Left renal pelvis (tissue), 4 donors: ENCODE results near the gene CHKB. TPM values are rescaled to one million over a fixed set of nuclear protein-coding genes. Genes with fewer than 3 reads are reported as not detected.
"Not testable (repeated sequence)": the region's sequence is repeated elsewhere in the genome, so short reads cannot be mapped to it uniquely, and the experiment has no call there.

Source experiments
- DNase-seq, 4 donors: peaks; one replicate each; pipeline ENCODE4 v3.0.0-alpha.2; 2013; ENCODE audit warnings: low read depth in 4 of 4, low spot score in 3 of 4
- polyA plus RNA-seq, 4 donors: library from polyadenylated mRNA; unstranded; fragments of 120-200 nt; gene quantifications; one replicate each; pipeline ENCODE4 v1.2.1, GENCODE V29; 2013; ENCODE audit not compliant: insufficient read length in 4 of 4

CHKB gene
- polyA plus RNA-seq, 4 donors: 71.6 to 88.6 (median 81.1) TPM

DNA sequence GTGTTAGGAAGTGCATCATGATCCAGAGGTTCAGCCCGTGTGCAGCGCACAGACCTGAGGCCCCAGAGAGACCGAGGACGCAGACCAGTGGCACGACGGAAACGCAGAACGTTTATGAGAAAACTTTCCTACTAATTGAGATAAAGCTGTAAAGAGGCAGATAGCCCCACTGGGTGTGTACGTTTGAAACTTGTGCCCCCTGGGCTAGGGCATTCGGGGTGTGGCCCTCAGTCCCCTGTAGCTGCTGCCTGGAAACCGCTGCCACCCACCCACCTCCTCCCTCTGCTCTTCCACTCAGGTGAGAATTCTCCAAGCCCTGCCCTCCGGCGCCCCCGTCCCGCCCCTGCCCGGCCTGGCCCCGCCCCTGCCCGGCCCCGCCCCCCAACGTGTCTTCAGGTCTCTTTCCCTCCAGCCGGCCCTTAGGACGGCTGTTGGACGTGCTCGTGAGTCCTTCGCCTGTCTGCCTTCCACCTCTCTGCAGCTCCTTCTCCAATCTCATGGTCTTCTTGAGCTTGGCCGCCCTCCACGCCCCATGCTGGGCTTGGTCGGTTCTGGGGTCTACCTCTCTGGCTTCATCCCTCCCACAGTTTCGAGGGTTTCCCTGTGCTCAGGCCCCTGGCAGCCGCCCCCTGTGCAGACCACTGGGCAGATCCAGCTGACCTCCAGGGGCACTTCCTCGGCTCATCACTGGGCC, 30.0 kb upstream of the CHKB start:
- DNase-seq: no peak

GRCh38 chr22:50612168-50612527, 29.5 kb upstream of the CHKB start:
- no peak for DNase-seq

DNA sequence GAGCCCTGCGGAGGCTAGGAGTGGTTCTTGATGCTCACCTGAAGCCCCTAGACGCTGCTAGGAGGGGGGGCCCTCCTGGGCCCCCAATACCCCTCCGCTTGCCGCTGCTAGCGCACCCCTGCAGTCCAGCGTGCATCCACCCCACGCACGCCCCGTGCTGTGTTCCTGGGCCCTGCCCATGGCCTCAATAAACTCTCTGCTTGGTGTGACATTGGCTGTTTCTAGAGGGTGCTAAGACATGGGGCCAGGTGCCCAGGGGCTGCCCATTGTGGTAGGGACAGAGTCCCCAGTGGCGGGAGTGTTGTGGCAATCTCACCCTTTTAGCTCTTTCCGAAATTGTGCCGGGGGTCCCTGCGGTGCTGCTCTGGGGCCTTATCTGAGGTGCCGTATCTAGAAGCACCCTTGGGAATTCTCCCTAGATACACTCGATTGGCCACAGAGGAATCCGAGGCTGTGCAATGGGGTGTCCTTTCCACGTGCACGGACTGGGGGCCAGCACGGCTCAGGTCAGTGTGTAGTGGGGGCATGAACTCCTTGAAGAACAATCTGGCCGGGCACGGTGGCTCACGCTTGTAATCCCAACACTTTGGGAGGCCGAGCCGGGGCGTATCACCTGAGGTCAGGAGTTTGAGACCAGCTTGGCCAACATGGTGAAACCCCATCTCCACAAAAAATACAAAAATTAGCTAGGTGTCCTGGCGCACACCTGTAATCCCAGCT, 28.9 kb upstream of the CHKB start:
- no peak for DNase-seq

- no peak for DNase-seq
These were observed 27.9 kb upstream of the CHKB start for GRCh38 chr22:50610581-50610980.

DNA sequence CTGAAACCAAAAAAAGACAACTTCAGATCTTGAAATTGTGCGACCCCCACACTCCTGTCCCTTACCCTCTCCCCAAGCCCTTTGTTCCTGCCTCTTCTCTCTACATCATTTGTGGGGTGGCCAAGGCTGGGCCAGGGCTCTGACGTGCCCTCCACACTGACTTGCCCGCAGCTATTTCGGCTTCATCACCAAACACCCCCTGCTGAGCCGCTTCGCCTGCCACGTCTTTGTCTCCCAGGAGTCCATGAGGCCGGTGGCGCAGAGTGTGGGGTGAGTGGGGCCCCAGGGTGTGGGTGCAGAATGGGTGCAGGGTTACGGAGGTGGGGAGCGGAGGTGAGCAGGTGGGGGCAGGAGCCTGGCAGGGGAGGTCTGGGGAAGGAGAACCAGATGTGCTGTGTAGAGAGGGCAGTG, 27.4 kb upstream of the CHKB start:
- no peak for DNase-seq

DNA sequence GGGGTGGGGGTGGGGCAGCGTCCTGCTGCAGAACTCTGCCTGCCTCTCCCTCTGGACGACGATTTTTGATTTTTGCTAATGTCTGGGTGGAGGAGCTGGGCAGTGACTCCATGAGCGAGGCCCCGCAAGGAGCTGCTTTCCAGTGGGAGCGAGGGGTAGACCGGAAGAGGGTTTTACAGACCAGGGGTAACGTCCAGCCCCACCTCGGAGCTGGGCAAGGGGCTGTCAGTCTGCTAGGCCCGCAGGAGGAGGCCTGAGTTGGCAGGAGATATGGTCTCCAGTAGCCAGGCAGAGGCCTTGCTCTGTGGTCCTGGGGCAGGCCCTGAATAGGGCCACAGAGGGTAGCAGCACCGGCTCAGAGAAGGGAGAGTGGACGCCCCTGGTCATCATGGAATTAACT, 26.9 kb upstream of the CHKB start:
- DNase-seq: no peak

- DNase-seq: no peak
These were observed 26.3 kb upstream of the CHKB start for GRCh38 chr22:50608996-50609395.

- not testable (repeated sequence) for DNase-seq
These were observed 25.6 kb upstream of the CHKB start for GRCh38 chr22:50608058-50608840.

GRCh38 chr22:50607659-50608020, 25.0 kb upstream of the CHKB start:
- no peak for DNase-seq

DNA sequence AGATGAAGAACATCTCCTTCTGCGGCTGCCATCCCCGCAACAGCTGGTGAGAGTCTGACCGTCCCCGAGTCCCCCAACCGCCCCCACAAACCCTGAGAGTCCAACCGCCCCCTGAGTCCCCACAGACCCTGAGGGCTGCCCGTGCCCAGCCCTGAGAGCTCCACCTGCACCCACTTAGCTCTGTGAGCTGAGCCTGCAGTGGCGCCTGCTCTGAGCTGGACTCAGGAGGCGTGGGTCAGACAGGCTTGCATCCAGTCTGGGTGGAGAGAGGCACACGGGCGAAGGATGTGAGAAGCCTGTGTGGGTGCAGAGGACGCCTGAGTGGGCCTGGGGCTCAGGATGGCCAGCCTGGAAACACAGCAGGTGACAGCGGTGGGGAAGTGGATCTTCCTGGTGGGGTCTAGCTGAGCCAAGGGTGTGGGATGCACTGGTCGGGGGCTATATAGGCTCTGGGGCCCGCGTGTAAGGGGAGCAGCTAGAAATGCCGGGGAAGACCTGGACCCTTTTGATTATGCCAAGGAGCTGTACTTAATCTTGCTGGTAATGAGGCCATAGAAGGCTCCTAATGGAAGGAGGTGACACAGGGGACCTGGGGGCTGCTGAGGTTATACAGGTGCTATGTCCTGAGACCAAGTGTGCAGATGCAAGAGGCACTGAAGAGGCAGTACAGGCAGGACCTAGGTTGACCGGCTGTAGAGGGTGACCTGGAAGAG, 24.5 kb upstream of the CHKB start:
- no peak for DNase-seq

DNA sequence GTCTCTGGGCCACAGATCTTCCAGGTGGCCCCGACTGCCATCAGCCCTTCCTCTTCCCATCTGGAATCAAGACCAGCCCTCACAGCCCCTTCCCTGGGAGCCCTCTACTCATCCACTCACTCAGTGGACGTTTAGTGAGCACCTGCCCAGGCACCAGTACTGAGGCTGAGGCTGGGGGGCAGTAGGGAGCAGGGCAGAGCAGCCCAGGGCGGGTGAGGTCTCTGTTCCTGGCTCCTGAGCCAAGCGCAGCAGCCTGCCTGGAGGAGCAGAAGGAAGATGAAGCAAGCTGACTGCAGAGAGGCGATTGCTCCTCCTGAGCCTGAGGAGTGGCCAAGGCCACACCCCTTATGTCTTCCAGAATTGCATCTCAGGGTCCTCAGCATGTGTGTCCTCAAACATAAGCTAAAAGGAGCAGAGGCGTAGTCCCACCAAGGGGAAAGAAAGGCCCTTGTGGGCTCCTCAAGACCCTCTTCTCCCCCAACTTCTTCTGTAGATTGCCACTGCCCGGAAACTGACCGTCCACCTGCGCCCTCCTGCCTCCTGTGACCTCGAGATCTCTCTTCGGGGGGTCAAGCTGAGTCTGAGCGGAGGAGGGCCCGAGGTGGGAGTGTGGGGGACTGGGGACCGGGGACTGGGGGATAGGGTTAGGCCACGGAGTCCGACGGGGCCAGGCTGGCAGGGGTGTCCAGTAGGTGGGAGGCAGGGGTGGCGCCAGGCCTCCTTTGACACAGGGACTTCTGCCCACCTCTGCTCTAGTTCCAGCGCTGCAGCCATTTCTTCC, 23.7 kb upstream of the CHKB start:
- DNase-seq: no peak

DNA sequence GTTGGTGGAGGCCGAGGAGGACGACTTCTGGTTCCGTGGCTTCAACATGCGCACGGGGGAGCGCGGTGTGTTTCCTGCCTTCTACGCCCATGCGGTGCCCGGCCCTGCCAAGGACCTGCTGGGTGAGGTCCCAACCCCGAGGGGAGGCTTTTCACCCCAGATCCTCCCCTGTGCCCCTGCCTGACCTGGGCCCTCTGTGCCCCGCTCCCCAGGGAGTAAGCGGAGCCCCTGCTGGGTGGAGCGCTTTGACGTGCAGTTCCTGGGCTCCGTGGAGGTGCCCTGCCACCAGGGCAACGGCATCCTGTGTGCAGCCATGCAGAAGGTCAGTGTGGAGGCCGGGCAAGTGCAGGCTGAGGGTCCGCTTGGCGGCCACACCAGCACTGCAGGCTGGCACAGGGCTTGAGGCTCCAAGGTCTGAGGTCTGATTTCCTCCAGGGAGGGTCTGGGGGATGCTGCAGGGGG, 23.0 kb upstream of the CHKB start:
- no peak for DNase-seq

DNA sequence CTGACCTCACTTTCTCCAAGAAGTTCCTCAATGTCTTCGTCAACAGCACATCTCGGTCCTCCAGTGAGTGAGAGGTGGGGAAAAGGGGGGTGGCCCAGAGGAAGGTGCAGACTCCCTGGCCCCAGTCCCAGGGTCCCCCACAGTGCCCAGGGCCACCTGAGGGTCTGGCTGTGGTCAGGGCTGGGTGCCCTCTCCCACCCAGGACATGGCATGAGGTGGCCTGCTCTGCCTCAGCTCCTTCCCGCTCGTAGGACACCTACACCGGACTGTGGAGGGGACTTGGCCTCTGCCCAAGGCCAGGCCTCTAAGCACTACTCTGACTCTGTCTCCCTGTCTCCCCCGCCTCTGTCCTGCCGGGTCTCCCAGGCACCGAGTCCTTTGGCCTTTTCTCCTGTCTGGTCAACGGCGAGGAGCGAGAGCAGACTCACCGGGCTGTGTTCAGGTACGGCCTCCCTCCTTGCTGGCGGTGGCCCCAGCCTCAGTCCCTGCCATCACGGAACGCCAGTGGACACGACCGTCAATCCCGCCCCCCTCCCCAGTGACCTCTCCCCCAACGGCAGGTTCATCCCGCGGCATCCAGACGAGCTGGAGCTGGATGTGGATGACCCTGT, 22.5 kb upstream of the CHKB start:
- DNase-seq: no peak

- DNase-seq: no peak
These were observed 21.8 kb upstream of the CHKB start for GRCh38 chr22:50604256-50605001.

DNA sequence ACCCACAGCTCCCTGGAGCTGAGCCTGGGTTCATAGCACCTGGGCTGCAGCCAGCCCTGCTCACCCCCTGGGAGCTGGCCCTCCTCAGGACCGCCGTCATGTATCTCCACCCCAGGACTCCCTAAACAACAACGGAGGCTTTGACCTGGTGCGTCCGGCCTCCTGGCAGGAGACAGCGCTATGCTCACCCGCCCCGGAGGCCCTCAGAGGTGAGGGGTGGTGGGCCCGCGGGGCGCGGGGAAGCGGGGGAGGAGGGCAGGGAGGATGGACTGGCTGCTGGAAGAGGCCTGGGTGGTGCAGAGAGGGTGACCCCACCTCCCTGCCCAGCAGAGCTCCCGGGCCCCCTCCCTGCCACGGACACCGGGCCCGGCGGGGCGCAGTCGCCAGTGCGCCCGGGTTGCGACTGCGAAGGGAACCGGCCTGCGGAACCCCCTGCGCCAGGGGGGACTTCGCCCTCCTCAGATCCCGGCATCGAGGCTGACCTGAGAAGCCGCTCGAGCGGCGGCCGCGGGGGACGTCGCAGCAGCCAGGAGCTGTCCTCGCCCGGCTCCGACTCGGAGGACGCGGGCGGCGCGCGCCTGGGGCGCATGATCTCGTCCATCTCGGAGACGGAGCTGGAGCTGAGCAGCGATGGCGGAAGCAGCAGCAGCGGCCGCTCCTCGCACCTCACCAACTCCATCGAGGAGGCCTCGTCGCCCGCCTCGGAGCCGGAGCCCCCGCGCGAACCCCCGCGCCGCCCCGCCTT, 21.0 kb upstream of the CHKB start:
- no peak for DNase-seq

- DNase-seq: no peak
These were observed 19.7 kb upstream of the CHKB start for GRCh38 chr22:50602338-50602700.

- DNase-seq: no peak
These were observed 19.2 kb upstream of the CHKB start for GRCh38 chr22:50601669-50602337.
